Activated naive CD8-positive, alpha-beta T cell (primary cell): ENCODE results near the gene NF1.
A peak's percentile ranks its signal among the peaks of the same experiment; 100 is the strongest.

Experiments
- H3K27ac Mint-ChIP-seq: one replicate; pipeline ENCODE4 v1.8.0; 2021; ENCODE audit warnings: mixed read lengths
- H3K27me3 Mint-ChIP-seq: one replicate; pipeline ENCODE4 v1.8.0; 2021; ENCODE audit warnings: mixed read lengths
- H3K36me3 Mint-ChIP-seq: one replicate; pipeline ENCODE4 v1.8.0; 2021; ENCODE audit warnings: mixed read lengths
- H3K4me1 Mint-ChIP-seq: one replicate; pipeline ENCODE4 v1.8.0; 2021; ENCODE audit warnings: low read depth, mixed read lengths
- H3K4me3 Mint-ChIP-seq: one replicate; pipeline ENCODE4 v1.8.0; 2021; ENCODE audit warnings: mild to moderate bottlenecking, mixed read lengths
- H3K9me3 Mint-ChIP-seq: one replicate; pipeline ENCODE4 v1.8.0; 2021; ENCODE audit warnings: low read depth, mixed read lengths

The NF1 gene

DNA sequence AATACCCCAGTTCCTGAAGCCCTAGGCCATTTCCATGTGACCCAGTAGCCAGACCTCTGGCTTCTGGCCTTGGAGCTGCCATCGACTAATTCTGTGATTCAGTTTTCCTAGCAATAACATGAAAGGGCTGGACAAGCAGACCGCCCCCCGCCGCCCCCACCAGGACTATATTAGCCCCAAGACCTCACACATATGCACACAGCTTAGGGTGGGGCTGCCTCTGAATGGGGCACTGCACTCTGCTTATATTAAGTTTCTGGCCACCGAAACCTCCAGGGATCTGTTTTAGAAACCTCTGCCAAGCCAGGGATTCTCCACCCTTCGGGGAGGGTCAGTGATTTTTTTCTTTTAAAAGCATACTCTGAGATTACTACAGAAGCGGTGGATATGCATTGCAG lies 299.0 kb downstream of the NF1 start:
- Mint-ChIP-seq H3K27ac (no peak overlapping the region), H3K4me3 (peak overlapping the region; percentile 41), H3K36me3 (no peaks in the 10 kb centered on the region), H3K9me3 (no peaks in the 10 kb centered on the region), H3K4me1 (peaks cover 10% of the 10 kb centered on the region), H3K27me3 (peaks cover 26% of the 10 kb centered on the region)

DNA sequence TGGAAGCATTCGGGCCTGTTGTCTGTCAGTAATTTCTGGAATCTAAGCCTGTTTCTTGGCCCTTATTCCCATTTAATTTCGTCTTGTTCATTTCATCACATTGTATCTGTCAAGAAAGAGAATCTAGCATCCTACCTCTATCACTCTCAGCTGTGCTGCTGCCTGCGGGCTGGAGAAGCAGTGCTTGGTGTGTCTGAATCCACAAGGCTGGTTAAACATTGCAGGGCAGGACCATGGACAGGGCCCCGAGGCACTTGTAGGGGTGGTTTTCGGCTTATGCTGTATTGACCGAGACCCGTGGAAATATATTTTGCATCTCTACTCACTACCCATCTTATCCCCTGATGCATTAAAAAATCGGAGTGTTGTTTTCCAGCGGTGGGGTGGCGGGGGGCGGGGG lies 299.8 kb downstream of the NF1 start:
- Mint-ChIP-seq H3K36me3 (no peaks in the 10 kb centered on the region), H3K9me3 (no peaks in the 10 kb centered on the region), H3K4me1 (peaks cover 9% of the 10 kb centered on the region), H3K27ac (no peak overlapping the region), H3K27me3 (peaks cover 26% of the 10 kb centered on the region), H3K4me3 (peak overlapping the region; percentile 27)

DNA sequence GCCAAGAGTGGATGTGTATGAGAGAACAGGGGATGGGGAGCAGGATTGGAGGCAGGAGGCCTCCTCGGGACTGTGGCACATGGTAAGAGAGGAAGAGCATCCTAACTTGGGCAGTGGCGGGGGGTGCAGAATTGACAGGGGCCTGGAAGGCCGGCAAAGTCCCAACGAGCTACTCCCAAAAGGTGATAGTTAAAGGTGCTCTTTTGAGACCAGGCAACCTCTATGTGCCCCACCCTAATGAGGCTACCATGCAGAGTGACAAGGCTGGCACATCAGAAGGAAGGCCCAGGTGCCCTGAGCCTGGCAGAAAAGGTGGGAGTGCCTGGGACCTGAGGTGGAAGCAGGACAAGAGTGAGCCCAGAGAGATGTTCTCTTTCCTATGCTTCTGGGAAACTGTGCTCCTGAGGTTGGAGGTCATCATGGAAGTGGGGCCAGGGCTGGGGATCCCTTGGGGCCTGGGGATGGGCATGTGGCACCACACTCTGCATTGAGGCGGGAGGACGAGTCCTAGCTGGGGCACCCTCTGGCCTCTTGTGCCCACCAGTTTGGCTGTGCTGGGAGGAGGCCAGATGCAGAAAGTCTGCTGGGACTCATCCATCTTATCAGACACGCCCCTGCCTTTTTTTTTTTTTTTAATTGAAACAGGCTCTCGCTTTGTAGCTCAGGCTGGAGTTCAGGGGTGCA lies 302.6 kb downstream of the NF1 start:
- peaks cover 18% of the 10 kb centered on the region for H3K27me3 Mint-ChIP-seq

DNA sequence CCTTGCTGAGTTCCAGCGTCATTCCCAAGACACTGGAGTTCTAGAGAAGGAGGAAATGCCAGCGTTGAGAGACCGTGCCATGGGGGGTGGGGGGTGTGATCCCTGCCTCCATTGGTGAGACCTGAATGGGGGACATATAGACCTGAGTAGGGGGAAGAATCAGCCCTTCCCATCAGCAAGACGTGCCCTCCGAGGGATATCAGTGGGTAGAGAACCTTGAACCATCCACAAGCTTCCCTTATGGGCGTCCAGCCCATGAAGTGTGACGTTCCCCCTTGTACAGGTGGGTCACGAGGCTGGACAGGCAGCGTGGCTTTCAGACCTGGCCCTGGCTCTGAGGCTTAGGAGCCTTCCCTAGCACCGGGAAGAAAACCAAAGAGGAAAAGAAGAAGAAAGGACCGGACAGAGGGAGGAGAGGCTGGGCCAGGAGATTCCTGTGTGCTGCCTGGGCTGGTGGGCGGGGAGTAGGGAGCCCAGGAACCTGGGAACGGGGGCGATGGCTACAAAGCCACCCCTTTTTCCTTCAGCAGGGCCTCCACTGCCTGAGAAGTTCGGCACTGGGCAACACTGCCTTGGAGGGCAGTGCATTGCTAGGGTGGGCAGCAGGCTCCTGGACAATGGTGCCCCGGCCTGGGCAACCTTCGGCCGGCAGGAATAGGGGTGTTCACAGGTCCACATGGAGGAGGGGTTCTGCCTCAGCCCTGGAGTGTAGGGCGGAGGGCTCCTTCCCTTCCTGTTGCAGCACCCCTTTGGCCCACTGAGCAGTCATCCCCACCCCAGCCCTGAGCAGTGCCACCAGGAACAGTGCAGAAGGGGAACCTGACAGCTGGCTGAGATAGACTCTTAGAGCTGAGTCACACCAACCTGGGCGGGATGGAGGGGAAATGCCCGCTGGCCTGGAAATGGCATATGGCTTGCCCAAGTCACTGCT lies 303.9 kb downstream of the NF1 start:
- no peaks in the 10 kb centered on the region for H3K4me1 Mint-ChIP-seq
- H3K27ac Mint-ChIP-seq: no peak overlapping the region
- H3K27me3 Mint-ChIP-seq: peaks cover 8% of the 10 kb centered on the region
- no peaks in the 10 kb centered on the region for H3K9me3 Mint-ChIP-seq
- H3K4me3 Mint-ChIP-seq: no peak overlapping the region
- H3K36me3 Mint-ChIP-seq: no peaks in the 10 kb centered on the region

More for the DNA sequence above, 302.6 kb downstream of the NF1 start:
- H3K4me1 Mint-ChIP-seq: peaks cover 3% of the 10 kb centered on the region
- no peak overlapping the region for H3K27ac Mint-ChIP-seq
- H3K36me3 Mint-ChIP-seq: no peaks in the 10 kb centered on the region
- H3K9me3 Mint-ChIP-seq: no peaks in the 10 kb centered on the region
- H3K4me3 Mint-ChIP-seq: no peak overlapping the region

DNA sequence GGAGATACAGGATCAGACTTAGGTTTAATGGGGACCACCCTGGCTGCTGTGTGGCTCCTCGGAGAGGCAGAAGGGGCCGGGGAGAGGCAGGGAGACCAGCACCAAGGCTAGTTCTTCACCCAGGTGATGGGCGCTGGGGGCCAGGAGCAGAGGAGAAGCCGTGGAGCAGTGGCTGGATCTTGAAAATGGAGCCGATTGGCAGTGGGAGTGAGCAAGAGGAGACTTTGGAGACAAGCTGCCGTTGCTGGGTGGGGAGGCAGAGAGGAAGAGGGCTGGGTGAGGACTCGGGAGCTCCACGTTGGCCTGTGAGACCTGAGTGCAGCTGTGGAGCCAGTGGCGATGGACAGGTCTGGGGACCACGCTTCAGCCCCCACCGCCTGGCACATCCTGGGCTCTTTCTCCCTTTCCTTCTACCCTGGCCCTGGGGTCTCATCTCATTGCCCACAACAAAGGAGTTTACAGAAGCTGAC lies 305.7 kb downstream of the NF1 start:
- Mint-ChIP-seq H3K36me3 (no peaks in the 10 kb centered on the region), H3K9me3 (no peaks in the 10 kb centered on the region), H3K27me3 (peaks cover 2% of the 10 kb centered on the region), H3K4me3 (no peak overlapping the region), H3K4me1 (no peaks in the 10 kb centered on the region), H3K27ac (no peak overlapping the region)

DNA sequence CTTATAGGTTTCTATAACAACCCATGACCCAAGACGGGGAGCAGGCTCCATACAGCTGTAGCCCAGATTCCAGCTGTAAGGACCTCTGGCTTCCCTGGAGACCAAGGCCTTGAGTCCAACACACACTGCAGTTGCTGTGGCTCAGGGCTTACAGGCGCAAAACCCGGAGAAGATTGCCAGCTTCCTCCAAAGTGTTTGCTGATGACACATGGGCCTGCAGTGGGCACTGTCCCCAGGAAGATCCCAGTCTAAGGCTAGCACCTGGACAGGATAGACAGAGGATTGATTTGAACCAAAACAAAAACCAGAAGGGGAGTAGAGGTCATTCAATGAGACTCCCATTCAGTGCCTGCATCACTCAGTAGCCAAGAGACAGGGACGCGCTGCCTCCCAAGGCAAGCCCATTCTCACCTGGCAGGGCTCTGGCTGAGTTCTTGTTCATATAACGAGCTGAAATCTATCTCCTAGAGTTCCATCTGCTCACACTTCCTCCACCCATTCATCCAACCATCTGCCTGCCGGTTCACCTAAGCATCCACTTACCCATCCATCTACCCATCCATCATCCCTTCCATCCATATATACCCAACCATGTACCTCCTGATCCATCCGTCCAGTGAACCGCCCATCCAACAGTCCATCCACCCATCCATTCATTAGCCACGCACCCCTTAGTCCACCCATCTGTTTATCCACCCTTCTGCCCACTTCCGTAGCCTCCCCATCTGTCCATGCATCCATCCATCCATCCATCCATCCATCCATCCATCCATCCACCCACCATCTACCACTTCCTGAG lies 306.9 kb downstream of the NF1 start:
- Mint-ChIP-seq H3K9me3 (no peaks in the 10 kb centered on the region), H3K4me3 (no peak overlapping the region), H3K27ac (no peak overlapping the region), H3K27me3 (peaks cover 2% of the 10 kb centered on the region), H3K36me3 (no peaks in the 10 kb centered on the region), H3K4me1 (no peaks in the 10 kb centered on the region)

DNA sequence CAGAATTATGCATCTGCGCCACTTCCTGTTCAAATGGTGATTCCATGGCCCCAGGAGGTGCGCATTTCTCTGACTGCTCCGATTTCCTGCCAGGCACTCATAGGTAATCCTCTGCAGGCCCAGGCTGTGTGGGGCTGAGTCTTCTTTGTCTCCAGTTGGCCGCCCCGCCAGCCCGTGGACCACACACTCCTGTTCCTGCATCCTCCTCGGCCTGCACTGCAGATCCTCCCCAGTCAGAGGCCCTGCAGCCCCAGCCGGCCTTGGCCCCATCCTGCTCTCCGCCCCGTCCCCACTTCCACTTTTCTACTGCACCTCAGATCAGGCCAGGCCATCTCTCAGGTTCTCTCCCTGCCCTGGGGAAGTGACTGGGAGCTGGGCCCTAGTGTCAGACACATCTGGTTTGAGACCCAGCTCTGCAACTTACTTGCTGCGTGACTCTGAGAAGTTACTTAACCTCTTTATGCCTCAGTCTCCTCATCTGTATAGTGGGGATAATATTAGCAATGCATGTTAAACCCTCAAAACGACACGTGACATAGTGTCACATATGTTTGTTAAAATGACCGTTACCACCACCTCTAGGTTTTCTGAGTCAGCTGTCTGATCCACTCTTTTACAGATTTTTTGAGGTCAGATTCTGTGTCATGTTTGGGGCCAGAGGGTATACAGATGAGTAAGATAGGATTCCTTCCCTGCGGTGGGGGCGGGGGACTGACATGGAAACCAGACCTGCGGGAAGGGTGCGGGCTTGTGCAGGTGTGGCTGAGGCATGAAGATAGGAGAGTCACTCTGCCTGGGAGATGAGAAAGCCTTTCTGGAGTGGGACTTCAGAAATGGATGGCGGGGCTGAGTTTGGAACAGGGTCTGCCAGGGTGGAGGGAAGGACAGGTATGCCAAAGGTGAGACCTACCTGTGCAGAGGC lies 309.5 kb downstream of the NF1 start:
- Mint-ChIP-seq H3K9me3 (no peaks in the 10 kb centered on the region), H3K4me1 (no peaks in the 10 kb centered on the region), H3K27me3 (no peaks in the 10 kb centered on the region), H3K27ac (no peak overlapping the region), H3K36me3 (no peaks in the 10 kb centered on the region), H3K4me3 (no peak overlapping the region)

DNA sequence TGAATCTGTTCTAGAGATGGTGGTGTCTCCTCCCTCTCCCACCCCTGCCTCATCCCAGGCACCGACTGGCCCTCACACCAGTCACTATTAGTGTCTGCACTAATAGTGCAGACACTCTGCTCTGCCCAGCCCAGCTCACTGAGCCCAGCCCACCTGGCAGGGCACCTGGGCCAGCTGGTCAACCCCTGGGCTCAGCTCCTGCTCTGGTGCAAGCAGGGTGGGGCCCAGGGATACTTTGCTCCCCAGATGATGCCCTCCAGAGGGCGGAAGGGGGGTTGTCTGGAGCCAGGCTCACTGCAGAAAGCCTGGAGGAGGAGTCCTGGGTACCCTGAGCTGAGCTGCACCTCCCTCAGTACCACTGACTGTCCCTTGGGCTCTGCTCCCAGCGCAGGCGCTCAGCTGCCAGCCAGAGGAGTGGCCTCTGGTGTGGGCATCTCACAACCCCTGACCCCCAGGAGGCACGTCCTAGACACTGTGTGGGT lies 311.2 kb downstream of the NF1 start:
- Mint-ChIP-seq H3K4me3 (no peak overlapping the region), H3K27me3 (no peaks in the 10 kb centered on the region), H3K36me3 (no peaks in the 10 kb centered on the region), H3K27ac (no peak overlapping the region), H3K9me3 (no peaks in the 10 kb centered on the region), H3K4me1 (no peaks in the 10 kb centered on the region)

DNA sequence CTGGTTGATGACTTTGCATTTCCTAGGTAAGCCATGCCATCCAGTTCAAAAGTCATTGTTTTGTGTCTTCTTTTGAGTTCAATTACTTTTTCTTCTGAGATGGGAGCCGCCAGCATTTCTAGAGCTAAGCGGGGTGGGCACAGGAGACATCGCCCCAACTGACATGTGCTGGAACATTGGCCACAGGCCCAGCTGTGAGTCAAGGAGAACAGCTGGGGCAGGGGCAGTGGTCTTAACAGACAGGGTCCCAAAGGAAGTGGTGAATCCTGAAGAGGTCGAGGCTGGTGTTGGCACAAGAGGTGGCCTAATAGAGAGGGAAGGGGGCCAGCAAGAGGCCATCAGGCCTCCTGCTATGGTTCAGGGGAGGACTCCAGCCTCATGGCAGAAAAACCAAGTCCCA lies 313.8 kb downstream of the NF1 start:
- Mint-ChIP-seq H3K4me1 (no peaks in the 10 kb centered on the region), H3K4me3 (no peak overlapping the region), H3K27me3 (no peaks in the 10 kb centered on the region), H3K36me3 (no peaks in the 10 kb centered on the region), H3K9me3 (no peaks in the 10 kb centered on the region), H3K27ac (no peak overlapping the region)

DNA sequence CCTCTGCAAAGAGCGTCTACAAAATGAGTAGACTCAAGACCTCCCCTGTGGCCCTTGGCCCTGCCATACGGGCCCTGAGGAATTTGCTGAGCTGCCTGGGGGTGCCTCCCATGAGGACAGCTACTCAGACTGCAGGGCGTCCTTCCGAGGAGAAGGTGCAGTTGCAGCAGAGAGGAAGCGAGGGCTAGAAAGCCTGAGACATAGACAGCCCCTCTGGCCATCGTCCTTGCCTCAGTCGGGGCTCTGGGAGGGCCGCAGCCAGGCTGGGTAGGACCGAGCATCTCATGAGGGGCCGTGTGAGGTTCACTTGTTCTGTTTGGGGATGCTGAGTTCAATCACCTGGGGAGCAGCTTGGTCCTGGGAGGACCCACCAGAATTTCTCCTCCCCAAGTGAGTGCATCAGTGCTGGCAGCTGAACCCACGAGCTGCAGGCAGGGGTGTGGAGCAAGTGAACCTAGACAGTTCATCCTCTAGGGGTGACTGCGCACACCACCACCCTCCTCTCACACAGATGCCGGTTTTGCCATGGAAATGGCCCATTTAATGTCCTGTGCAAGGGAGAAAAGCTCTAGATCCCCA lies 317.0 kb downstream of the NF1 start:
- H3K27me3 Mint-ChIP-seq: no peaks in the 10 kb centered on the region
- no peak overlapping the region for H3K4me3 Mint-ChIP-seq
- no peaks in the 10 kb centered on the region for H3K36me3 Mint-ChIP-seq
- no peaks in the 10 kb centered on the region for H3K4me1 Mint-ChIP-seq
- no peaks in the 10 kb centered on the region for H3K9me3 Mint-ChIP-seq
- no peak overlapping the region for H3K27ac Mint-ChIP-seq

DNA sequence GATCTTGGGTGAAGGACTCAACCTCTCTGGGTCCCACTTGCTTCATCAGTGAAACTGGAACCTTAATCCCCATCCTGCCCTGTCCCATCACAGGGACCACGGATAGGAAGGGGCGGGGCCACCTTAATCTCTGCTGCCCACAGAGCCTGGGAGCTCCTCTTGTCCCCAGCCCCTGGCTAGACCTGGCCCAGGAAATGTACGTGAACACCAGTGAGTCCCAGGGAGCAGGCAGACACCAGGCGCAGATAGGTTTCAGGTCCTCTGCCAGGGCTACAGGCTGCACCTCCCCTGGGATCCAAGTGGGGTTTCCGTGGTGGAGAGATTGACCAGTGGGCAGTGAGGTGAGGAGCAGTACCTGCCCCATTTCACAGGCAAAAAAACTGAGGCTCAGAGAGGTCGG lies 317.7 kb downstream of the NF1 start:
- no peaks in the 10 kb centered on the region for H3K36me3 Mint-ChIP-seq
- no peak overlapping the region for H3K4me3 Mint-ChIP-seq
- H3K27ac Mint-ChIP-seq: no peak overlapping the region
- no peaks in the 10 kb centered on the region for H3K4me1 Mint-ChIP-seq
- no peaks in the 10 kb centered on the region for H3K9me3 Mint-ChIP-seq
- no peaks in the 10 kb centered on the region for H3K27me3 Mint-ChIP-seq

DNA sequence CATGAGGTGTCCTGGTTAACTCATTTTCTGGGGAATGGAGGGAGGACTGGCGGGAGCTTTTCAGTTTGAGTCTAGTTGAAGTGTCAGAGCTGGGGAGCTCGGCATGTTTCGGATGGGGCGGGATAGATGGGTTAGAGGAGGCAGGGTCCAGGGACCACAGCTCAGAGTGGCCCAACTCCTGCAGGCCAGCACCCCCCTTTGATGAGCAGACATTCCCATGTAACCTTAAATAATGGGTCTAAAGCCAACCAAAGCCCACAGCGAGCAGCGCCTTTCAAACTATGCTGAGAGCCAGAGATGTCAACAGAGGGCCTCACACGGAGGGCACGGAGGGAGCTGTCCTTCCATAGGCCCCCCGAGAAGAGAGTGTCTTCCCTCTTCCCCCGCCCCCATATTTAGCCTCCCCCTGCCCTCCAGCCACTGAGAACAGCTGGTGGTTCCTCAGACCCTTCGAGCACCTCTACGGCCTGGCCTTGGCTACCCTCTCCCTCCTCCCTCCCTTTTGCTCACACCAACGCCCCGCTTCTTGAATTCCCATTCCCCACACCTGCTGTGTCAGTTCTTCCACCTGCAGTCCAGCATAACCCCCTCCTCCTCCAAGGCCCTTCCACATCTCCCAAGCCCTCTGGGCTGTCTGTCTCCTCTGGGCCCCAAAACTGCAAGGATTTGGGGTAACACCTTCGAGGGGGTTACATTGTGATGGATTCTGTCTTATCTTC lies 318.5 kb downstream of the NF1 start:
- no peaks in the 10 kb centered on the region for H3K4me1 Mint-ChIP-seq
- H3K4me3 Mint-ChIP-seq: no peak overlapping the region
- H3K36me3 Mint-ChIP-seq: no peaks in the 10 kb centered on the region
- H3K27ac Mint-ChIP-seq: no peak overlapping the region
- no peaks in the 10 kb centered on the region for H3K27me3 Mint-ChIP-seq
- no peaks in the 10 kb centered on the region for H3K9me3 Mint-ChIP-seq

DNA sequence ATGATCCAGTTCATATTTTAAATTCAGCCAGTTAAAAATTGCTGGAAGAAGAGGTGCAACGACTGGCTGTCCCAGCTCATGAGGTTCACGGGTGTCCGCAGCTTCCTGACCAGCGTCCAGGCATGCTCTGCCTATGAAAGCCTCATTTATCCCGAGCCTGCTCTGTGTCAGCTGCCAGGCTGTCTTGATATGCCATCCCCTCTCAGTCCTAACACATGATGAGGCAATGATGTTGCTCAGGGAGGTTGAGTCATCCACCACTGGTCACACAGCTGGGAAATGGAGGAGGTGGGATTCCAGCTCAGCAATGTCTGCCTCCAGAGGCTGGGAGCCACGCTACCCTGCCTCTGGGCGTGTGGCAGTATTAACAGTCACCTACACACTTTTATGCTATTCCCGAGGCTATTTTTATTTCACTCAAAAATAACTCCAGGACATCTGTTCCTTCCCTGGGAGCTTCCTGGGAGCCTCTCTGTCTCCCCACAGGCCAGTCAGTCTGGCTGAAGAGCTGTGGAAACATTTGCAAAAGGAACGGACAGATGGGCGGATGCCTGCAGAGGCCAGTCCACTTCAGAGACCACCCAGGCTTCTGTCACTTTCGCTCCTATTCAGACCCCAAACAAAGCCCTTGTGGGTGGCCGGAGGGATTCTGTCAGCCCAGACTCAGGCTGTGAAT lies 319.2 kb downstream of the NF1 start:
- no peaks in the 10 kb centered on the region for H3K27me3 Mint-ChIP-seq
- H3K4me1 Mint-ChIP-seq: no peaks in the 10 kb centered on the region
- H3K4me3 Mint-ChIP-seq: no peak overlapping the region
- H3K36me3 Mint-ChIP-seq: no peaks in the 10 kb centered on the region
- H3K27ac Mint-ChIP-seq: no peak overlapping the region
- no peaks in the 10 kb centered on the region for H3K9me3 Mint-ChIP-seq
